NCI-H1105 (cell line): ENCODE measurements around the gene DPP8.
"Not testable (repeated sequence)": the region's sequence is repeated elsewhere in the genome, so short reads cannot be mapped to it uniquely, and the experiment has no call there.

Experiments used
- DNase-seq: peaks from one replicate; lab custom pipeline; 2025; lab: John Stamatoyannopoulos, UW

Gene DPP8

GRCh38 chr15:65516997-65517865, at the start of gene DPP8:
Gene DPP8, minus strand, starts transcription at chr15:65517689. Its CDS starts 5,136 bp downstream, at chr15:65512553.
- peak; percentile 95 for DNase-seq

- no peak for DNase-seq
Measured at GRCh38 chr15:65561934-65562333, 44.4 kb upstream of the DPP8 start.

- no peak for DNase-seq
Measured at GRCh38 chr15:65559941-65560340, 42.5 kb upstream of the DPP8 start.

- DNase-seq, result no peak
Measured at GRCh38 chr15:65558997-65559760, 41.7 kb upstream of the DPP8 start.

- DNase-seq, result no peak
Measured at GRCh38 chr15:65558336-65558735, 40.8 kb upstream of the DPP8 start.

- DNase-seq, result no peak
Measured at GRCh38 chr15:65556622-65557021, 39.1 kb upstream of the DPP8 start.

GRCh38 chr15:65553691-65554090, 36.2 kb upstream of the DPP8 start:
- DNase-seq, result peak; percentile 28

- not testable (repeated sequence) for DNase-seq
Measured at GRCh38 chr15:65552851-65553250, 35.4 kb upstream of the DPP8 start.

- no peak for DNase-seq
Measured at GRCh38 chr15:65551183-65551582, 33.7 kb upstream of the DPP8 start.

- no peak for DNase-seq
Measured at GRCh38 chr15:65550681-65551098, 33.2 kb upstream of the DPP8 start.

- DNase-seq, result not testable (repeated sequence)
Measured at GRCh38 chr15:65549288-65549687, 31.8 kb upstream of the DPP8 start.

- DNase-seq, result no peak
Measured at GRCh38 chr15:65547841-65548240, 30.4 kb upstream of the DPP8 start.

GRCh38 chr15:65541231-65541820, 23.8 kb upstream of the DPP8 start:
- no peak for DNase-seq

GRCh38 chr15:65540314-65540713, 22.8 kb upstream of the DPP8 start:
- DNase-seq, result no peak

- no peak for DNase-seq
Measured at GRCh38 chr15:65535192-65535591, 17.7 kb upstream of the DPP8 start.

- DNase-seq, result no peak
Measured at GRCh38 chr15:65533057-65533756, 15.7 kb upstream of the DPP8 start.

- no peak for DNase-seq
Measured at GRCh38 chr15:65532738-65533051, 15.2 kb upstream of the DPP8 start.

- DNase-seq, result peak; percentile 95
Measured at GRCh38 chr15:65530318-65531111, 13.0 kb upstream of the DPP8 start, which contains the start of gene HACD3. Gene HACD3, plus strand, starts transcription at chr15:65530463. Its CDS starts 169 bp downstream, at chr15:65530632.

- DNase-seq, result no peak
Measured at GRCh38 chr15:65529762-65530317, 12.4 kb upstream of the DPP8 start.

- no peak for DNase-seq
Measured at GRCh38 chr15:65528461-65529060, 11.1 kb upstream of the DPP8 start.

- peak; percentile 60 for DNase-seq
Measured at GRCh38 chr15:65525622-65526021, 8.1 kb upstream of the DPP8 start.
